H1 (cell line): ENCODE measurements around the gene GALNT11. TPM values are rescaled to one million over a fixed set of nuclear protein-coding genes. Genes with fewer than 3 reads are reported as not detected.

Experiments
- CTCF ChIA-PET: fragments of 300-600 bp; sonication (Branson Sonifier 250); formaldehyde crosslinking; loops from one replicate; lab custom pipeline; 2021; ENCODE audit not compliant: partially characterized antibody; lab: Charles Lee
- POLR2A ChIA-PET: fragments of 300-600 bp; sonication (Branson Sonifier 250); formaldehyde crosslinking; loops from one replicate; lab custom pipeline; 2021; ENCODE audit warnings: inconsistent platforms; ENCODE audit not compliant: partially characterized antibody; lab: Charles Lee
- DNase-seq, 2 experiments: peaks; one replicate each; pipeline versions ENCODE4 v3.0.0 to v3.0.0-alpha.2; 2010 to 2022; ENCODE audit warnings: low spot score in 2 of 2, low read depth in 1 of 2, mixed read lengths in 1 of 2
- FAIRE-seq: peaks from 2 replicates; lab custom pipeline; 2011; peaks lifted over from hg19 to GRCh38; lab: Jason Lieb, UNC
- H2AFZ ChIP-seq: 2 replicates; pipeline ENCODE4 v1.8.1; 2012; ENCODE audit warnings: low read length, inconsistent platforms
- H2AK5ac ChIP-seq: 2 replicates; pipeline ENCODE4 v1.6.1; 2013; ENCODE audit warnings: low read depth, low read length
- H2BK120ac ChIP-seq: replicated peaks from 2 replicates; pipeline ENCODE3; 2013; ENCODE audit warnings: low read depth, low read length, inconsistent platforms
- H2BK12ac ChIP-seq: 2 replicates; pipeline ENCODE4 v1.6.1; 2013; ENCODE audit warnings: low read depth, low read length
- H2BK15ac ChIP-seq: 2 replicates; pipeline ENCODE4 v1.6.1; 2013; ENCODE audit warnings: low read length
- H2BK20ac ChIP-seq: 2 replicates; pipeline ENCODE4 v1.6.1; 2013; ENCODE audit warnings: low read length
- H2BK5ac ChIP-seq: 2 replicates; pipeline ENCODE4 v1.6.1; 2013; ENCODE audit warnings: low read depth, low read length
- H3K14ac ChIP-seq: 2 replicates; pipeline ENCODE4 v1.6.1; 2013; ENCODE audit warnings: inconsistent platforms; ENCODE audit not compliant: insufficient read length
- H3K18ac ChIP-seq: 2 replicates; pipeline ENCODE4 v1.6.1; 2013; ENCODE audit warnings: low read length; ENCODE audit errors: extremely low read depth
- H3K23ac ChIP-seq: 2 replicates; pipeline ENCODE4 v1.6.1; 2013; ENCODE audit warnings: inconsistent platforms; ENCODE audit not compliant: insufficient read length
- H3K23me2 ChIP-seq: 2 replicates; pipeline ENCODE4 v1.6.1; 2013; ENCODE audit warnings: low read depth, low read length
- H3K27ac ChIP-seq: 2 replicates; pipeline ENCODE4 v1.6.1; 2011; ENCODE audit warnings: low read depth, low read length, inconsistent platforms
- H3K27me3 ChIP-seq, 4 experiments: replicated peaks in 1 of 4; 1 replicate in 1 of 4; 2 replicates in 3 of 4; pipeline versions ENCODE4 v1.6.1 to v1.8.1; 2011 to 2013; ENCODE audit warnings: low read length in 3 of 4, mild to moderate bottlenecking in 3 of 4, inconsistent platforms in 2 of 4, mixed read lengths in 2 of 4, moderate library complexity in 1 of 4; ENCODE audit not compliant: control insufficient read depth in 3 of 4, insufficient read depth in 3 of 4; ENCODE audit errors: extremely low read depth in 1 of 4
- H3K36me3 ChIP-seq, 4 experiments: 2 replicates each; pipeline versions ENCODE4 v1.6.1 to v1.8.1; 2011 to 2013; ENCODE audit warnings: mild to moderate bottlenecking in 4 of 4, low read length in 3 of 4, moderate library complexity in 2 of 4, control low read depth in 1 of 4, inconsistent platforms in 1 of 4; ENCODE audit not compliant: insufficient read depth in 4 of 4, control insufficient read depth in 2 of 4
- H3K4ac ChIP-seq: replicated peaks from 2 replicates; pipeline ENCODE3; 2013; ENCODE audit warnings: low read length, low read depth, mixed read lengths, inconsistent platforms; ENCODE audit not compliant: insufficient read length
- H3K4me1 ChIP-seq, 4 experiments: replicated peaks in 1 of 4; 1 replicate in 1 of 4; 2 replicates in 3 of 4; pipeline versions ENCODE4 v1.6.1 to v1.8.1; 2011 to 2013; ENCODE audit warnings: low read length in 3 of 4, inconsistent platforms in 2 of 4, mixed read lengths in 1 of 4; ENCODE audit not compliant: insufficient read depth in 4 of 4, control insufficient read depth in 3 of 4
- H3K4me2 ChIP-seq, 2 experiments: 2 replicates each; pipeline versions ENCODE4 v1.6.1 to v1.8.1; 2011 to 2013; ENCODE audit warnings: low read depth in 2 of 2, low read length in 2 of 2, control low read depth in 1 of 2, inconsistent platforms in 1 of 2, mild to moderate bottlenecking in 1 of 2; ENCODE audit not compliant: insufficient read depth in 1 of 2
- H3K4me3 ChIP-seq, 4 experiments: fragments of 200-600, 300-600 bp in 1 of 4; sonication (generic), shearing (Covaris generic), sonication (Bioruptor Twin) in 1 of 4; 2 replicates each; pipeline versions ENCODE4 v1.5.1 to v1.8.1; 2011 to 2016; ENCODE audit warnings: low read length in 4 of 4, low read depth in 3 of 4, control low read depth in 2 of 4, inconsistent platforms in 2 of 4, mild to moderate bottlenecking in 2 of 4, mixed read lengths in 1 of 4, moderate library complexity in 1 of 4; ENCODE audit not compliant: insufficient read depth in 2 of 4; ENCODE audit errors: extremely low read depth in 1 of 4
- H3K56ac ChIP-seq: replicated peaks from 2 replicates; pipeline ENCODE3; 2013; ENCODE audit warnings: low read depth, mild to moderate bottlenecking, mixed read lengths, low read length, inconsistent platforms; ENCODE audit not compliant: insufficient read length
- H3K79me1 ChIP-seq: 2 replicates; pipeline ENCODE4 v1.6.1; 2013; ENCODE audit warnings: low read depth, low read length, control low read depth
- H3K79me2 ChIP-seq, 2 experiments: 2 replicates each; pipeline versions ENCODE4 v1.6.1 to v1.8.1; 2012 to 2013; ENCODE audit warnings: low read length in 2 of 2, mild to moderate bottlenecking in 2 of 2, inconsistent platforms in 1 of 2; ENCODE audit not compliant: insufficient read depth in 2 of 2, control insufficient read depth in 1 of 2
- H3K9ac ChIP-seq, 4 experiments: replicated peaks in 1 of 4; 1 replicate in 1 of 4; 2 replicates in 3 of 4; pipeline versions ENCODE4 v1.6.1 to v1.8.1; 2011 to 2013; ENCODE audit warnings: low read depth in 3 of 4, low read length in 3 of 4, control low read depth in 2 of 4, mild to moderate bottlenecking in 2 of 4, moderate library complexity in 2 of 4, inconsistent platforms in 1 of 4; ENCODE audit errors: extremely low read depth in 1 of 4
- H3K9me3 ChIP-seq, 2 experiments: 2 replicates each; pipeline versions ENCODE4 v1.6.1 to v1.8.1; 2012 to 2013; ENCODE audit warnings: mild to moderate bottlenecking in 2 of 2, moderate library complexity in 2 of 2, control low read depth in 1 of 2, inconsistent platforms in 1 of 2, low read depth in 1 of 2, low read length in 1 of 2, mixed read lengths in 1 of 2; ENCODE audit not compliant: insufficient read depth in 2 of 2
- H4K20me1 ChIP-seq, 2 experiments: replicated peaks in 1 of 2; 2 replicates each; pipeline versions ENCODE3 to v1.8.1; 2011 to 2013; ENCODE audit warnings: inconsistent platforms in 2 of 2, low read length in 2 of 2, mild to moderate bottlenecking in 1 of 2; ENCODE audit not compliant: insufficient read depth in 2 of 2, control insufficient read depth in 1 of 2
- H4K5ac ChIP-seq: 2 replicates; pipeline ENCODE4 v1.6.1; 2013; ENCODE audit warnings: low read length, low read depth, mixed read lengths, inconsistent platforms; ENCODE audit not compliant: insufficient read length
- H4K8ac ChIP-seq: 2 replicates; pipeline ENCODE4 v1.8.0; 2013; ENCODE audit warnings: mild to moderate bottlenecking, moderate library complexity, low read length, inconsistent platforms; ENCODE audit not compliant: insufficient read depth; ENCODE audit errors: extremely low read depth
- H4K91ac ChIP-seq: replicated peaks from 2 replicates; pipeline ENCODE3; 2013; ENCODE audit warnings: low read length, mixed read lengths, inconsistent platforms; ENCODE audit not compliant: insufficient read length
- CHD1 ChIP-seq: IDR thresholded peaks from 2 replicates; pipeline ENCODE4 v1.6.1; 2012; ENCODE audit warnings: low read depth, low read length, improper control_type of control experiment
- EGR1 ChIP-seq: IDR thresholded peaks from 2 replicates; pipeline ENCODE4 v1.6.1; 2011; ENCODE audit warnings: low read depth, low read length, borderline replicate concordance
- KDM4A ChIP-seq: IDR thresholded peaks from one replicate; pipeline ENCODE4 v1.7.1; 2012; ENCODE audit warnings: low read depth, mild to moderate bottlenecking, moderate library complexity, low read length, inconsistent platforms; ENCODE audit not compliant: severe bottlenecking
- POLR2A ChIP-seq, 2 experiments: IDR thresholded peaks; 1 replicate in 1 of 2; 2 replicates in 1 of 2; pipeline ENCODE4 v1.6.1; 2011; ENCODE audit warnings: low read depth in 2 of 2, low read length in 2 of 2, mild to moderate bottlenecking in 2 of 2; ENCODE audit errors: control extremely low read depth in 1 of 2
- POU5F1 ChIP-seq: IDR thresholded peaks from 2 replicates; pipeline ENCODE4 v1.6.1; 2011; ENCODE audit warnings: low read depth, mild to moderate bottlenecking, low read length, moderate library complexity
- RBBP5 ChIP-seq: IDR thresholded peaks from 2 replicates; pipeline ENCODE4 v1.7.1; 2012; ENCODE audit warnings: low read depth, mild to moderate bottlenecking, inconsistent platforms, low read length, moderate library complexity, borderline replicate concordance
- RXRA ChIP-seq: IDR thresholded peaks from 2 replicates; pipeline ENCODE4 v1.6.1; 2011; ENCODE audit warnings: low read depth, mild to moderate bottlenecking, low read length, moderate library complexity; ENCODE audit not compliant: insufficient read depth
- SIX5 ChIP-seq: IDR thresholded peaks from 2 replicates; pipeline ENCODE4 v1.6.1; 2011; ENCODE audit warnings: mild to moderate bottlenecking, low read depth, low read length
- SP1 ChIP-seq: IDR thresholded peaks from 2 replicates; pipeline ENCODE4 v1.6.1; 2011; ENCODE audit warnings: low read depth, low read length
- SP2 ChIP-seq: IDR thresholded peaks from 2 replicates; pipeline ENCODE4 v1.6.1; 2012; ENCODE audit warnings: mild to moderate bottlenecking, low read length, inconsistent platforms
- TAF7 ChIP-seq: optimal IDR thresholded peaks from 2 replicates; pipeline ENCODE3; 2011; ENCODE audit warnings: low read depth, mild to moderate bottlenecking, inconsistent platforms, low read length, moderate library complexity, borderline replicate concordance
- TCF12 ChIP-seq: IDR thresholded peaks from 2 replicates; pipeline ENCODE4 v1.6.1; 2011; ENCODE audit warnings: low read depth, mild to moderate bottlenecking, low read length
- ZNF274 ChIP-seq: IDR thresholded peaks from 2 replicates; pipeline ENCODE4 v1.7.0; 2012; ENCODE audit warnings: low read length, borderline replicate concordance; ENCODE audit errors: extremely low read depth
- WGBS, 2 experiments: shearing (Covaris generic) in 1 of 2; methylation state at CpG; one replicate each; pipeline versions ENCODE4 v1.1.6 to v1.1.7; 2013 to 2015; ENCODE audit warnings: low lambda C conversion rate in 2 of 2, mixed read lengths in 2 of 2, inconsistent platforms in 1 of 2, low coverage in 1 of 2, missing lambda C conversion rate in 1 of 2; ENCODE audit not compliant: insufficient replicate concordance in 2 of 2, insufficient coverage in 1 of 2, insufficient read length in 1 of 2; ENCODE audit errors: extremely low coverage in 1 of 2, missing lambda C conversion rate in 1 of 2; 5-methylcytosine and 5-hydroxymethylcytosine counted together
- polyA plus RNA-seq, 7 experiments: library from polyadenylated mRNA; depleted of rRNA in 3 of 7; stranded (reverse) in 5 of 7; unstranded in 2 of 7; fragments of >200 nt in 5 of 7; fragments of 200-250 nt in 2 of 7; gene quantifications; 1 replicate in 5 of 7; 2 replicates in 1 of 7; 4 replicates in 1 of 7; pipeline versions ENCODE4 v1.2.1 to v1.2.3, GENCODE V29; 2011 to 2013; ENCODE audit warnings: missing spikeins in 2 of 7, mixed read lengths in 2 of 7
- total RNA-seq: library from RNA; stranded (reverse); fragmentation: NEBNext Ultra II Directional; extraction: Animal tissue kit (Norgen Biotek cat#: 25700); gene quantifications from 2 replicates; pipeline ENCODE4 v1.2.1, GENCODE V29; 2021
- TF ChIP-seq, protein P1 (sequence below): IDR thresholded peaks from 2 replicates; pipeline ENCODE4 v1.6.1; 2011; ENCODE audit warnings: low read length, improper control_type of control experiment

The GALNT11 gene
- total and polyA plus RNA-seq, 2 of the 8 experiments (the other 6 are each of a cell fraction or from before 2014, with no cell fraction given), result 20.5 to 23.2 TPM

DNA sequence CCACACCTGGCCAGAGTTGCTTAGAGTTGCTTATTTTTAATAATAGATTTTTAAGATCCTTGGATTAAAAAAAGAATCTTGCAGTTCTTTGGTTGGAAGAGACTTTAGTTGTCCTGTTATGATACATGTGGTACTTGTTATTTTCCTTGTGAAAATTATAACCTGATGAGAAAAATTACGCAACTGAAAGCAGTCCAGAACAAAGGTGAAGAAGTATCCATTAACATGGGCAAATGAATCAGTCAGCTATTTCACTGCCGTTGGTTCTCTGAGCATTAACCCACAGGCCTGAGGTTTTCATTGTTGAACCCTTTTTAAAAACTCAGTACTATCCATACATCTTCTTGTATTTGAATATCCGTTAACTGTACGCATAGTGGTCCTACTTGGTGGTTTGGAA lies 68.2 kb downstream of the GALNT11 start:
- CTCF ChIA-PET, result interaction anchor here (0.6 kb wide), 1 partner anchor 17 kb away, joined by 3 read pairs; no protein-coding TSS in a partner anchor
- no peak overlapping the region for H2BK12ac ChIP-seq
- POLR2A ChIA-PET, result no interaction called here
- WGBS, 2 experiments, result 91% methylated on average over 4 of the region's 4 CpGs; no CpG with 5 or more reads in 1 of the 2 experiments
- H3K27ac ChIP-seq, result no peak overlapping the region
- no peak overlapping the region for H3K23ac ChIP-seq
- H2AK5ac ChIP-seq, result no peak overlapping the region
- peaks cover 0 to 2% (median 0%) of the 10 kb centered on the region in 4 experiments; a peak in 1 of 7 replicates for H3K4me1 ChIP-seq
- no peak overlapping the region for H2BK20ac ChIP-seq
- no peak overlapping the region for H3K4ac ChIP-seq
- FAIRE-seq (no peak), DNase-seq (no peak)
- peaks cover 0 to 2% of the 10 kb centered on the region in 2 experiments for H4K20me1 ChIP-seq
- H3K79me1 ChIP-seq, result no peaks in the 10 kb centered on the region
- no peak overlapping the region for H2BK5ac ChIP-seq
- peaks cover 0 to 5% (median 0%) of the 10 kb centered on the region in 4 experiments; a peak in 2 of 8 replicates for H3K36me3 ChIP-seq
- no peak overlapping the region for H3K14ac ChIP-seq
- no peak overlapping the region for H4K91ac ChIP-seq
- no peak overlapping the region for H2AFZ ChIP-seq
- no peak overlapping the region for H2BK15ac ChIP-seq
- no peak overlapping the region for H3K4me3 ChIP-seq
- H4K8ac ChIP-seq, result no peak overlapping the region
- no peak overlapping the region for H3K56ac ChIP-seq
- H3K4me2 ChIP-seq, result no peak overlapping the region
- H2BK120ac ChIP-seq, result no peak overlapping the region
- no peak overlapping the region for H3K18ac ChIP-seq
- peaks cover 0 to 5% of the 10 kb centered on the region in 2 experiments; a peak in 1 of 4 replicates for H3K9me3 ChIP-seq
- H3K9ac ChIP-seq, result no peak overlapping the region
- H3K27me3 ChIP-seq, result no peaks in the 10 kb centered on the region
- peaks cover 0 to 2% of the 10 kb centered on the region in 2 experiments; a peak in 1 of 4 replicates for H3K79me2 ChIP-seq
- no peaks in the 10 kb centered on the region for H3K23me2 ChIP-seq
- H4K5ac ChIP-seq, result no peak overlapping the region
- TF ChIP-seq KDM4A (no peak), POU5F1 (no peak), RXRA (no peak), SP2 (no peak), EGR1 (no peak), TAF7 (no peak), SIX5 (no peak), POLR2A (IDR thresholded peaks at IDR 0.05; ENCODE audit: control extremely low read depth in 1 of 2, low read depth in 2 of 2, low read length in 2 of 2) (no peak), CHD1 (no peak), RBBP5 (no peak), ZNF274 (no peak), SP1 (no peak), TCF12 (no peak)
- TF ChIP-seq, protein P1, sequence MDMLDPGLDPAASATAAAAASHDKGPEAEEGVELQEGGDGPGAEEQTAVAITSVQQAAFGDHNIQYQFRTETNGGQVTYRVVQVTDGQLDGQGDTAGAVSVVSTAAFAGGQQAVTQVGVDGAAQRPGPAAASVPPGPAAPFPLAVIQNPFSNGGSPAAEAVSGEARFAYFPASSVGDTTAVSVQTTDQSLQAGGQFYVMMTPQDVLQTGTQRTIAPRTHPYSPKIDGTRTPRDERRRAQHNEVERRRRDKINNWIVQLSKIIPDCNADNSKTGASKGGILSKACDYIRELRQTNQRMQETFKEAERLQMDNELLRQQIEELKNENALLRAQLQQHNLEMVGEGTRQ, result no peak
